HG02571 (cell line): Measurements from ENCODE around the gene CCDC88C.

Experiments used
- ATAC-seq: cut with Tn5 transposase; IDR thresholded peaks from one replicate; pipeline ENCODE4 v1.9.1; 2021; ENCODE audit warnings: mild to moderate bottlenecking, moderate library complexity; ENCODE audit not compliant: unreplicated experiment

The CCDC88C gene

DNA sequence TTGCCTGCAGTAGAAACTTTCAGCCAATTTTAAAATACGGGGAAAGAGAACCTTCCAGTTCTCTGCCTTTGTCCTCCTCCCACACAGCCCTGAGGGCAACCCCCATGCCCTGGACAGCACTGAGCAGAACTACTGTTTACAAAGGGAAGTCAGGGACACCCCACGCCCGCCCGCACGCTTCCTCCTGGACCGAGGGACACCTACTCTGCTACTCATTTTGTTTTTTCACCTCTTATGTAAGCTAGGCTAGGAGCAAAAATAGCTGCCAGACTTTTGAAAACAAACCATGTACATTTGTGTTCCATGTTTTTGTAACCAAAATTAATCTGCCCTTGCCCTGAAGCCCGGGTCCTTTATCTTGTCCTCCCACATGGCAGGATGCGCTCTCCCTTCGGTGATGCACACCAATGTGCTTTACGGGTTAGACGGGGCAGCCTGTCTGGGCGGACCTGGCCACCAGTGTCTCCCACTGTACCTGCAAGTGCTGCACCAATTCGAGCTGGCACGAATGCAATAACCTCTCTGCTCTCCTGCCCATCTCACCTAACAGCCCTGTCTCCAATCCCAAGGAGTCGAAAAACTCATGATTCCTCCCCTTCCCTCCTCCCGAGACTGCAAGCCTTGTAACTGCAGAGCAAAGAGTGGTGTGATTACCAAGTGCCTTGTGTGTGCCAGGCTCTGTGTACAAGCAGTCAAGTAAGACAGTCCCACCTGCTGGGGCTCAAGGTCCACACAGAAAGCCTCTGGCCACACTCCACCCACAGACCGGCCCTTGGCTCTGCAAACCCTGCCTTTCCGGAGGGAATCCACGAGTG lies 85.2 kb downstream of the CCDC88C start:
- ATAC-seq = no peak

DNA sequence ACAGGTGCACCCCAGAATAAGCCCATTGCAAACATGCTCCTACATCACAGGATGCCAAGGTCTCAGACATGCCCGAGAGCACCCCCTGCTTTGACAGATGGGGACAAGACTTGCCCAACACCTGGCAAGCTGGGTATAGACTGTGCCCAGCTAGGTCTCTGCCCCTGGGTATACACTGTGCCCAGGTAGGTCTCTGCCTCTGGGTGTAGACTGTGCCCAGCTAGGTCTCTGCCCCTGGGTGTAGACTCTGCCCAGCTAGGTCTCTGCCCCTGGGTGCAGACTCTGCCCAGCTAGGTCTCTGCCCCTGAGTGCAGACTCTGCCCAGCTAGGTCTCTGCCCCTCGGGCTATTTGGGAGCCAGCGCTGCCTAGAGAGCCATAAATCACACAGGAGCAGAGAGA lies 85.9 kb downstream of the CCDC88C start:
- no peak for ATAC-seq

DNA sequence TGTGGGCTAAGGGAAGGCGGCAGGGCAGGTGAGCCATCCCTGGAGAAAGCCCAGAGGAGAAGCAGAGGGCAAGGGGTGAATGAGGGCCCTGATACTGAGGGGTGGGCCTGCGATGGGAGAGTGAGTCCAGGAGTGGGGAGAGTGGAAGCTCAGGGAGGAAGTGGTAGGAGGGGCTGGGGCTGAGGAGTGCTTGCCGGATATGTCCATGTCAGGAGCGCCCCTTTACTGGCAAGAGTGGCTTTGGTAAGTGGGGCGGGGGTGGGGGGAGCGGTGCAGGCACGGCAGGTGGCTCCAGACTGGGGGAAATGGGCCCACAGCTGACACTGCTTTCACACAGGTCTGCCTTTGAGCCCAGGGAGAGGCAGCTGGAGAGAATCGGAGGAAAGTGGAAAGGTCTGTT lies 86.8 kb downstream of the CCDC88C start:
- ATAC-seq = no peak

DNA sequence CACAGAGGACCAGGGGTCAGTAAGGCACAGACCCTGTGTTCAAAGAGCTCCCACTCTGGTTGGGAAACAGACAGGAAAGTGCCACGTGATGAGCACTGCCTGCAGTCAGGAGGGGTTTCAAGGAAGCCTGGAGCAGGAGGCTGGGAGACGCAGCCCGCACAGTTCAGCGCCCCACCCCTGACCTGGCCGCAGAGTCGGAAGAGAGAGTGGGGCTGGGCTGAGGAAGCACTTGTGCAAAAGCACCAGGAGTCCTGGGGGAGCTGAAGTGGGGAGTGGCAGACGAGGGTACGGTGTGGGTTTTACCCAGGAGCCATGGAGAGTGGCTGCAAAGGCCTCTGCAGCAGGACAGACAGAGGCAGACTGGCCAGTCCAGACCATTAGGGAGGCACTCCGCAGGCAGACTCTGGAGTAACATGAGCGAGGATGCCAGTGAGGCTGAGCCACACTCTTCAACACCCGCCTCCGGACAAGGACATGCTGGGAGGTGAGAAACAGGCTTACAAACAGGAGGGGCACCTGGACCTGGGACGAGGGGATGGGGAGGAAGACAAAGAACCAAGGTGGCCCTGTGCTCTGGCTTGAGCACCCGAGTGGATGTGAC lies 87.4 kb downstream of the CCDC88C start:
- ATAC-seq = no peak

DNA sequence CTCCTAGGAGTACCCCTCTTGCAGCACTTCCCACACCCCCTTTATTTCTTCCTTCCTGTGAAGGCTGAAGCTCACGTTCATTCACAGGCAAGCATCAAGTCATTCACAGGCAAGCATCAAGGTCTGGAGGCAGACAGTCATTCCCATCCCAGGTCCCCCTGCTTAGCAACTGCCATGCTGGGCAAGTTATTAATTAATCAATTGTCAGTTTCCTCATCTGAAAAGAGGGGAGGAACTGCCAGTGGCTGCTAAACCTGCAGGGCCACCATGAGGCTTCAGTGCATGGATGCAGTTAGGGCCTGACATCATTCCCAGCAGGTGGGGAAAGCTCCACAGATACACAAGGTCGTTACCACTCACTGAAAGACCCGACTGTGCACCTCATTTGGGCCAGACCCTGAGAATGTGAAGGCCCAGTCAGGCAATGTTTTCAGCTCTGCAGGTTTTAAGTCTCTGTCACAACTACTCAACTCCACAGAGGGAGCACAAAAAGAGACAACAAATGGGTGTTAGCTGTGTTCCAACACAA lies 88.1 kb downstream of the CCDC88C start:
- ATAC-seq = no peak

DNA sequence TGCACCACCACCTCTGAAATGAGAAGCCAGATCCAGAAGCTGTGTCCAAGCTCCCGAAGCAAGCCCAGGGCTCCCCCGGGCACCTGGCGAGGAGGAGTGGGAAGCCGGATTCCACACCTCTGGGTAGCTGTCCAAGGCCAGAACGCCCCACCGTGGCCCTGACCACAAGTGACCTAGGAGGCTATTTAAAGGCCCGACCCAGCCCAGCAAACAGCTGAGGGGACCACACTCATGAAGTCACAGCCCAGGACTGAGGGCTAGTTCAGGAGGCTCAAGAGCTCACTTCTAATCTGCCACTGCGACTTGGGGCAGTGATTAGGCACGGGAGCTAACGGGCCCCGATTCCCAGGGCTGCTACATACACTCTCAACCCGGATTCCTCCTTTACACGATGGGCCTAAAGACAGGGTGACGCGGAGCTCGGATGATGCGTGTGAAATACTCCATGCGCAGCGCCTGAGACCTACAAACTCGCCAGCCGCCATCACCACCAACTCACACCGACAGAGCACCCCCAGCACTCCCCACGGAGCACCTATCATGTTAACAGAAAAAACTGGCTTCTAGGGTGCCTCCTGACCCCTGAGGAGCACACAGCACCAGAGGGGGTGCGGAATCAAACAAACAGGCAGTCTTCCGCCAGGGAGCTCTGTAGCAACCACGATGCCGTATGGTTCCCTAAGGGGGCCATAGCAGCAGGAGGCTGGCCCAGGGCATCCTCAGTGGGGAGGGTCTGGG lies 89.1 kb downstream of the CCDC88C start:
- no peak for ATAC-seq

DNA sequence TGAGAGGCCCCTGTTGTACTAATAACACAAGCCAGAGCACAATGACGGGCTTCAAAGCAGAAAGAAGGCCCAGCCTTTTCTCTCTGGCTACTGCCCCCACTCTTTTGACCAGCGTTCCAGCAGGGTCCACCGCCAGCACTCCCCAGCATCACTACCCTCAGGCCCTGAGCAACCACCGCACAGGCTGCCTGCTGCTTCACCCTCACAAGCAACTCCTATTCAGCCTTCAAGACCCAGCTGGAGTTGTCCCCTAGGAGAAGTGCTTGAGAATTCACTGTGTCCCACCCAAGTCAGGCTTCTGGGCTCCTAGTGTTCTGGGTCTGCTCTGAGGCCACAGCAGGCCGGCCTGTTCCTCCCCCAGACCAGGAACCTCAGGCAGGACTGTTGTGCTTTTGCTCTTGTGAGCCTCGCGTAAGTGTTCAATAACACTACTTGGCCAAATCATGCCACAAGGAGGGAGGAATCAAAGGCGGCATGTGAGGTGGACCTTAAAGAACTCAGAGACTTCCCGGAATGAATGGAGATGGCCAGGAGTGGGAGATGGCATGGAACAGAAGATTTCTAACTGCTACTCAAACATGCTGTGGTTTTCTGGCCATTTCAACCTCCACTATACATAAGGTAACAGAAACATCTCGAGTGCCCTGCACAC lies 89.8 kb downstream of the CCDC88C start:
- no peak for ATAC-seq

DNA sequence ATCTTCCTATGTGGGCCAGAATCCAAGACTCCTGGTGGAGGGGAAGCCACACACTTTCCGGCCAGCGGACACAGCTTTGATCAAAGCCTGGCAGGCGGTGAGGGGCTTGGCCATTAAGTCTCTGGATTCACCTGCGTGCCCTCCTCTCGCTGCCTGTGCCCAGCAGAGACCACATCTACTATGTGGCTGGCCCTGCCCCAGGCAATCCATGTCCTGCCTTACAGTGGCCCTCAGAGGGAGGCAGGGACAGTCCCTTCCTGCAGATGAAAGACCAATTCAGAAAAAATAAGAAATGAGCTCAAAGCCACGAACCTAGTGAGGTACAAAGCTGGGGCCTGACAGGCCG lies 90.4 kb downstream of the CCDC88C start:
- no peak for ATAC-seq

DNA sequence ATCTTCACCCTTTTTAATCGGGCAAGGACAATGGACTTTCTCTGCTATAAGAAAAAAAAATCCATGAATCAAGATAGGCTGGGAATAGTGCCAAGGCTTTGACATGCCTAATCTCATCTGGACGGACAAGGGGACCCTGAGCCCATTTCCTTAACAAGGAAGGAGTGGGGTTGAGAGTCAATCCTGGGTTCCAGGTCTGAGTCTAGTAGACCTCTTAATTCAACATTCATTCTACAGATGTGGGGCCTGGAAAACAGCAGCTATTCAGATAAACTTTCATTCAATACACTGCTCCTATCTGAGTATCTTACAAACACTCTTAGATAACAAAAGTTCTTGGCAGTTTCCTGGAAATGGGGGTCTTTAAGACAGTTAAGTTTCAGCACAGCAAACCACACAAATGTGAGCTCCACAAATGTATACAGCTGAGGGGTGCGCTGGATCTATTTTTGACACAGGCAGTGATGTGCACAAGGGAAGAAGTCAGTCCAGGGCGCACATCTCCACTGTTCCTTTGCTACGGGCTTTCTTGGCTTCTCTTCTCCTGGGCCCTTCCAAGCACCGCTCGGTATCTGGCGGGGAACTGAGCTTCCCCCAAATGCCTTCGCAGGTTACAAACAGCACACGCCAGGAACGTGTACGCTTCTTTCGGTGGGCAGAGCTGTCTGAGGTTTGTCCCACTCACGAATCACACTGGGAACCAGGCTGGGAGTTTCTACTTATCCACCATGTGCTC lies 90.9 kb downstream of the CCDC88C start:
- no peak for ATAC-seq

DNA sequence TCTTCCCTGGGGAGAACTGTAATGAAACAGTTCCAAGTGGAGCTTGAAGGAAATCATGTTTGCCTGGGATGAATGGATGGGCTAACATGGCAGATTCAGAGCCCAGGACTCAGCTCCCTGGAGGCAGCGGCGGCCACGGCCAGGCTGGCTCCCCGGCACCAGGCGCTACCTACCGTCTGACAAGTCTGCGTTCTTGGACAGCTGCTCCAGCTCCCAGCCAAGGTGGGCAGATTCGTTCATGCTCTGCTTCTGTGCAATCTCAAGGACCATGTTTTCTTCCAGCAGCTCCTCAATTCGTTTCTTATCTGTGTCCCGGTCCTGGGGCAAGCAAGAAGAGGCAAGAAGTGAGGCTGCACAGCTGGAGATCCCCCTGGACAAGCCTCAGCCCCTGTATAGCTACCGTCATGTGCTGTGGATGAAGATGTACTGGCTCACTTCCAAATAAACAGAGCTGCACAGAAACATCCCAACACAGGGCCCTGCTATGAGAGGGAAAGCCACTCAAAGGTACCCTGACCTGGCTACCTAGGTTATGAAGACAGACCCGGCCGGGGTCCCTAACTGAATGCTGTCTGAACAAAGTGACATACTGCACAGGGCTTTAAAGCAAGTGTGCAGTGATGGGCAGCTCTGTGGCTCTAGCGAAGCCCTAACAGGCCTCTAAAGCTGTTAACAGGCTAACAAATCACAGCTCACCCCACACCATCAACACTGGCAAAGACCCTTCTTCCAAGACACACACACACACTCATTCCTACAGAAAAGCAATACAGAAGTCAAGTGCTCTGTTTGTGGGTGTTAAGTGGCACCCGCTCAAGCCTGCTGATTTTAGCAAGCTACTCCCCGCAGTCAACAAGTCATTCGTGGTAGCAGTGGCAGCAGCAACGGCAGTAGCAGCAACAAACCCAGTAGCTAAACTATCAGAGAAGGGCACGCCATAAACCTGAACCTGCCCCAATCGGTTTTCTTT lies 92.7 kb downstream of the CCDC88C start:
- ATAC-seq = no peak

DNA sequence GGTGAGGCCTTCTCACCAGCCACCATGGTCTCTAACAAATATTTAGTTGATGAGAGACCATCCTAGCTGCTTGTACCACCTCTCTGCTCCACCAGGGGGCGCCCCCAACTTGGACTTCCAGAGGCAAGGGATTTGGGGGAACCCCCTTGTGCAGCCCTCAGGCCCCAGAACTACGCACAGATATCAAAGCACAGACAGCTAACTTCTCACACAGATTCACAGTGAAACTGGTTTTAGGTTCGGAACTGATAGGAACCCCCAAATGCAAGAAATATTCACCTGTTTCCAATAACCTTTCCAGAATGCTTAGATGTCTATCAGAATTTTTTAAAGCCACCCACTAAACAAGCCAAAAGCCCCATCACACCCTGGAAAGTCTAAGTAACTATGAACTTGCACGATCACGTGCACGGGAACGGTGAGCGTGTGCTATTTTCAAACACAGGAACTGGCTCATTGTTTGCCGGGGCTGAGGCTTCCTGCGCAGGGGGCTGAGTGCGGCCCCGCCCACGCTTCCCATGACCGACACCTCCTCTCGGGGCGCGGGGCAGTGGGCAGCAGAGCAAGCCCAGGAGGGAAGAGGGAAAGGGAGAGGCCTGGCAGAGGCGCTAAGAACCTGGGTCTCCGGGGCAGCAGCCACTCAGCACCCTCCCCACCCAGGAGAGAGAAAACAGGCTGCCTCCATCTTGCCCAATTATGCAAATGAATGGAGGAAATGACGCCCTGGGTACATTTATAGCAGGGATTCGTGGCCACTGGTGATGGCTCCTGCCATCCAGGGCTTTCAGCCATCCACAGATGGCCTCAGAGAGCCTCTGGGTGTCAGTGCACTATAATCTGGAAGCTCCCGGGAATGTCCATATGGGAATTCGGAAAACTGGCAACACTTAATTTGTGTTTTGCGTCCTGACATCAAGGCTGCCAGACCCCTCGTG lies 93.7 kb downstream of the CCDC88C start:
- peak; percentile 50 for ATAC-seq

DNA sequence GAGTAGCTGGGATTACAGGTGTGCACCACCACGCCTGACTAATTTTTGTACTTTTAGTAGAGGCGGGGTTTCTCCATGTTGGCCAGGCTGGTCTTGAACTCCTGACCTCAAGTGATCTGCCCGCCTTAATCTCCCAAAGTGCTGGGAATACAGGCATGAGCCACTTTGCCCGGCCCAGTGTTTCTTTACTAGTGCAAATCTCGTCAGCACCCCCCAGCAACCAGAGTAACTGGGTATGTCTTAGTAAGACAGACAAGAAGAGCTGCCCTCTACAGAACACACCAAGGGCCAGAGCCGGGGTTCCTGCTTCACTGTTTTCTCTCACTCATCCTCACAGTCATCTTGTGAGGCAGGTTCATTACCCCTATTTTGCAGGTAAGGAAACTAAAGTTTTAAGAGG lies 94.6 kb downstream of the CCDC88C start:
- no peak for ATAC-seq

DNA sequence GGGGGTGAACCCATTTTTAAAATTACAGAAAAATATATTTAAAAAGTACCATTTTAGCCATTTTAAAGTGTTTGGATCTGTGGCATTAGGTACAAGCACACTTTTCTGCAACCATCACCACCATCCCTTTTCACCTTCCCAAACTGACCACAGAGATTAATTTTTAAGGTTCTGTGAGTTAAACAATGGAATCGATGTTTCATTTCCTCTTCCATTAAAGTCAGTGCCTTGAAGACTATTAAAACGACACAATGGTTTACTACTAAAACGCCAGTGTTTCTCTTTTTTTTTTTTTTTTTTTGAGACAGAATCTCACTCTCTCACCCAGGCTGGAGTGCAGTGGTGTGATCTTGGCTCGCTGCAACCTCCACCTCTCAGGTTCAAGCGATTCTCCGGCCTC lies 95.0 kb downstream of the CCDC88C start:
- ATAC-seq = no peak

DNA sequence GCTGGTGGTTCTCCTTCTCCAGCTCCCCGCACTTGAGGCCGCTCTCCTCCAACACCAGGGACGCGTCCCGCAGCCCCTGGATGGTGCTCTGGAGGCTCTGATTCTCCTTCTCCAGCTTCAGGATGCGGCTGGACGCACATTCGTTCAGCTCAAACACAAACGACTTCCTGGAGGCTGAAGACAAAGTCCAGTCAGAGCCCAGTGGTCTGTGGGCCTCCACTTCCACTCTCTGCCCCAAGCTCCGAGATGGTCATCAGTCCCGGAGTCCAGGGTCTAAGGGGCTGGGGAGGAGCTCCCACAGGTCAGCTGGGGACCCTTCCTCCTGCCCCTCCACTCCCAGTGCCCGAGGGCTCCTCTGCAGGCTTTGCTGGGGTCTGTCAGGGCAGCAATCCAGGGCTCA lies 96.5 kb downstream of the CCDC88C start:
- no peak for ATAC-seq

DNA sequence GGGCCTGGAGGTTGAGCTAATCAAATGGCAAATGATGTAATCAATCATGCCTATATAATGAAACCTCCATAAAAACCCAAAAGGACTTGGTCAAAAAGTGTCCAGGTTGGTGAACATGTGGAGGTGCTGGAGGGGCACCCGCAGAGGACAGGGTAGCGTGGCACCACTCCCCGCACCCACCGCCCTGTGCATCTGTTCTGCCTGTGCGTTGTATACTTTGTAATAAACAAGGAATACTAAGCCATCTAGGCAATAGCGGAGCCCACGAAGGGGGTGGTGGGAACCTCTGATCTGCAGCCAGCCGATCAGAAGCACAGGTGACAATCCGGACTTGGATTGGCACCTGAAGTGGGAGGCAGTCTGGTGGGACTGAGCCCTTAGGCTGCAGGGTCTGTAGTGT lies 97.4 kb downstream of the CCDC88C start:
- ATAC-seq = no peak

DNA sequence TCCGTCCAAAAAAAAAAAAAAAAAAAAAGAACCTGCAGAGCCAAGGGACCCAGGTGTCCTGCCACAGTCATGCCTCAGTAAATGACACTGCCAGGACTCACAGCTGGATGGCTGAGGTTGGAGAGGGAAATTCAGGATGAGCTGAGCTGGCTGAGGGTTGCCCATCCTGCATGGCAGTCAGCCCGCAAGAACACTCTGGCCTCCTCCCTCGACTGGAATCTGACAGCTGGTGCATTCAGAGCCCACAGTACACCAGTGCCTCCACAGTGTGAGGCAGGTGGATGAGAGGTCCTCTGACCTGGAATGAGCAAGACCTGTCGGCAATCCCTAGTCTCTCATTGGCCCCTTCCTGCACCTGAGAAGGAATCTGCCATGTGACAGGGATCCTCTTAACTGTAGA lies 98.7 kb downstream of the CCDC88C start:
- no peak for ATAC-seq

DNA sequence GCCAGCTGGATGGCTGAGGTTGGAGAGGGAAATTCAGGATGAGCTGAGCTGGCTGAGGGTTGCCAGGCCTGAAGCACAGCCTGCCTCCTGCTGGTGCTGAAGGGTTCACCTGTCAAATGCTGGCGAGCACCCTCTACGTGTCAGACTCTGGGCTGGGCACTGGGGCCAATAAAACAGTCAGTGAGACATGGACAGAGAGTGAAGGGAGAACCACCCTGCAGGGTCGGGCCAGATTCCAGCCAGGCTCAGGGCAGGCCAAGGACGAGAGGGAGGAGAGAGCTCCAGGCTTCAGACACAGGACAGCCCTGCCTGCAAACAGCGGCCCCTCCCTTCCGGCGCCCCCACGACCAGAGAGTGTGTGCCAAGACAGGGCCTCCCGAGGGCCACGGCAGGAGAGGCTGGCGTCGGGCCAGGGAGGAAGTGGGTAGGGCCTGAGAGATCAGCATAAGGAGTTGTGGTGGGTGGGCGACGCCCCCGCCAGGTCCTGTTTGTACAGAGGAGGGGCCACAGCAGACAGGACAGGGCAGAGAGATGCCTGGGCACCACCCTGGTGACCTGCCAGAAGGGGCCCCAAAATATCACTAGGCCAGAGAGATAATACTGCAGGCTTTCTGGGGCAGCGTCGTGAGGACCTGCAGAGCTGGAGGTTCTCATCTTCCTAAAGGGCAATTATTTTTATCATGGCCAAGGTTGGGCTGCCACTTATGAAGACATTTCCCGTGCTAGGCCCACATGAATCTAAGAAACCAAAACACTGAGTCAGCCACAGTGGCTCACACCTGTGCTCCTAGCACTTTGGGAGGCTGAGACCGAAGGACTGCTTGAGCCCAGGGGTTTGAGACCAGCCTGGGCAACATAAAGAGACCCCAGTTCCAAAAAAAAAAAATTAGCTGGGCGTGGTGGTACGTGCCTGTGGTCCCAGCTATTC lies 100.0 kb downstream of the CCDC88C start:
- ATAC-seq = no peak
